ENCODE data around the gene SKOR1. TPM values are rescaled to one million over a fixed set of nuclear protein-coding genes. Genes with fewer than 3 reads are reported as not detected.
A peak's percentile ranks its signal among the peaks of the same experiment; 100 is the strongest.

The SKOR1 gene
- total and polyA plus RNA-seq, 2 of the 8 experiments (the other 6 are each of a cell fraction or from before 2014, with no cell fraction given) = 0.03 to 0.11 TPM

DNA sequence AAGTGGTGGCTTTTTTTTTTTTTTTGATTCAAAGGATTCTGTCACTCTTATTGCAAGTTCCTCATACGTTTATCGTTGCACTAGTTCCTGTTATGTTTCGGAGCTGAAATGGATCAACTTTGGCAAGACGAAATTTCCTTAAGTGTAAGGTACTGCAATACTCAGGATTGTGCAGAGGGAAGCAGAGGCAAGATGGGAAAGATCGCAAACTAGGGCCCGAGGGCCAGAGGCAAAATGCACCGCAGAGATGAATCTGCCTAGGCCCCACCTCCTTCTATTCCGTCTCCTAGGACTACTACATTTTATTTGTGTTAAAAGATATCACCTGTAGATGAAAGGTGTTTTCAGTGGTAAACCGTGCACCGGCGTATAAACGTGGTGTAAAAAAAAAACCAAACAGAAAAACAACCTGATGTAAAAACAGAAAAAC, 14.2 kb downstream of the SKOR1 start:
- Histone ChIP-seq H4K20me1 (replicated peaks in 1 of 2; ENCODE audit: control insufficient read depth in 1 of 2, insufficient read depth in 2 of 2, low read length in 2 of 2) (peaks cover 0 to 1% of the 10 kb centered on the region in 2 experiments), H2BK15ac (ENCODE audit: low read length) (no peak overlapping the region), H2BK120ac (replicated peaks; ENCODE audit: low read depth, low read length) (no peak overlapping the region), H3K4me1 (replicated peaks in 1 of 4; ENCODE audit: control insufficient read depth in 3 of 4, insufficient read depth in 4 of 4, low read length in 3 of 4) (peaks cover 13 to 33% (median 19%) of the 10 kb centered on the region in 4 experiments), H3K36me3 (ENCODE audit: control insufficient read depth in 2 of 4, insufficient read depth in 4 of 4, low read length in 3 of 4) (no peaks in the 10 kb centered on the region), H3K4me2 (ENCODE audit: insufficient read depth in 1 of 2, low read depth in 2 of 2, low read length in 2 of 2) (peak overlapping the region; percentile 87), H4K91ac (replicated peaks; ENCODE audit: insufficient read length, low read length) (no peak overlapping the region), H2BK12ac (ENCODE audit: low read depth, low read length) (no peak overlapping the region), H3K23ac (ENCODE audit: insufficient read length) (no peak overlapping the region), H2BK5ac (ENCODE audit: low read depth, low read length) (no peak overlapping the region), H3K27ac (ENCODE audit: low read depth, low read length) (no peak overlapping the region), H3K79me2 (ENCODE audit: control insufficient read depth in 1 of 2, insufficient read depth in 2 of 2, low read length in 2 of 2) (no peaks in the 10 kb centered on the region), H2BK20ac (ENCODE audit: low read length) (no peak overlapping the region), H3K4me3 (ENCODE audit: extremely low read depth in 1 of 4, insufficient read depth in 2 of 4, low read depth in 3 of 4, low read length in 4 of 4) (peak overlapping the region; percentile 63 to 99 (median 95); a peak in 7 of 8 replicates), H3K27me3 (replicated peaks in 1 of 4; ENCODE audit: control insufficient read depth in 3 of 4, extremely low read depth in 1 of 4, insufficient read depth in 3 of 4, low read length in 3 of 4) (peaks cover 25 to 50% (median 43%) of the 10 kb centered on the region in 4 experiments), H3K4ac (replicated peaks; ENCODE audit: insufficient read length, low read depth, low read length) (no peak overlapping the region), H2AK5ac (ENCODE audit: low read depth, low read length) (no peak overlapping the region), H3K14ac (ENCODE audit: insufficient read length) (no peak overlapping the region), H3K9me3 (ENCODE audit: insufficient read depth in 2 of 2, low read depth in 1 of 2, low read length in 1 of 2) (no peaks in the 10 kb centered on the region), H3K9ac (replicated peaks in 1 of 4; ENCODE audit: extremely low read depth in 1 of 4, low read depth in 3 of 4, low read length in 3 of 4) (no peak overlapping the region), H3K18ac (ENCODE audit: extremely low read depth, low read length) (no peak overlapping the region), H4K8ac (ENCODE audit: extremely low read depth, insufficient read depth, low read length) (no peak overlapping the region), H4K5ac (ENCODE audit: insufficient read length, low read depth, low read length) (no peak overlapping the region), H3K23me2 (ENCODE audit: low read depth, low read length) (peaks cover 22% of the 10 kb centered on the region), H3K56ac (replicated peaks; ENCODE audit: insufficient read length, low read depth, low read length) (no peak overlapping the region), H3K79me1 (ENCODE audit: low read depth, low read length) (no peaks in the 10 kb centered on the region), H2AFZ (ENCODE audit: low read length) (no peak overlapping the region)
- no peak for DNase-seq (ENCODE audit: low read depth in 1 of 2, low spot score in 2 of 2)
- CTCF ChIA-PET (ENCODE audit: partially characterized antibody) = interaction anchor here (0.6 to 1.1 kb wide), 3 partner anchors 17 to 482 kb away, joined by 3 read pairs; no protein-coding TSS in a partner anchor
- WGBS, 2 experiments (ENCODE audit: extremely low coverage in 1 of 2, insufficient coverage in 1 of 2, insufficient read length in 1 of 2, insufficient replicate concordance in 2 of 2, low coverage in 1 of 2, low lambda C conversion rate in 2 of 2, missing lambda C conversion rate in 1 of 2) = 6% methylated on average over 12 of the region's 12 CpGs; no CpG with 5 or more reads in 1 of the 2 experiments
- FAIRE-seq = no peak
- POLR2A ChIA-PET (ENCODE audit: partially characterized antibody) = interaction anchor here (0.6 to 1.3 kb wide), 3 partner anchors 14 to 491 kb away, joined by 3 to 4 read pairs (median 3); partner anchors contain the start of gene SKOR1
- TF ChIP-seq, protein P1, sequence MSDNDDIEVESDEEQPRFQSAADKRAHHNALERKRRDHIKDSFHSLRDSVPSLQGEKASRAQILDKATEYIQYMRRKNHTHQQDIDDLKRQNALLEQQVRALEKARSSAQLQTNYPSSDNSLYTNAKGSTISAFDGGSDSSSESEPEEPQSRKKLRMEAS (IDR thresholded peaks at IDR 0.05) = no peak
- TF ChIP-seq SAP30 (IDR thresholded peaks at IDR 0.05; ENCODE audit: insufficient read depth, insufficient replicate concordance, low read length) (no peak), BRCA1 (IDR thresholded peaks at IDR 0.05; ENCODE audit: low read depth, low read length) (no peak), TAF7 (optimal IDR thresholded peaks at IDR 0.05; ENCODE audit: borderline replicate concordance, low read depth, low read length) (no peak), KDM1A (IDR thresholded peaks at IDR 0.05; ENCODE audit: borderline replicate concordance, low read length) (no peak), HDAC6 (IDR thresholded peaks at IDR 0.05; ENCODE audit: low read depth, low read length) (no peak), EGR1 (IDR thresholded peaks at IDR 0.05; ENCODE audit: borderline replicate concordance, low read depth, low read length) (no peak), TCF12 (IDR thresholded peaks at IDR 0.05; ENCODE audit: low read depth, low read length) (no peak), SP4 (IDR thresholded peaks at IDR 0.05; ENCODE audit: low read length) (no peak), RBBP5 (IDR thresholded peaks at IDR 0.05; ENCODE audit: borderline replicate concordance, low read depth, low read length) (no peak)
- TF ChIP-seq, protein P2, sequence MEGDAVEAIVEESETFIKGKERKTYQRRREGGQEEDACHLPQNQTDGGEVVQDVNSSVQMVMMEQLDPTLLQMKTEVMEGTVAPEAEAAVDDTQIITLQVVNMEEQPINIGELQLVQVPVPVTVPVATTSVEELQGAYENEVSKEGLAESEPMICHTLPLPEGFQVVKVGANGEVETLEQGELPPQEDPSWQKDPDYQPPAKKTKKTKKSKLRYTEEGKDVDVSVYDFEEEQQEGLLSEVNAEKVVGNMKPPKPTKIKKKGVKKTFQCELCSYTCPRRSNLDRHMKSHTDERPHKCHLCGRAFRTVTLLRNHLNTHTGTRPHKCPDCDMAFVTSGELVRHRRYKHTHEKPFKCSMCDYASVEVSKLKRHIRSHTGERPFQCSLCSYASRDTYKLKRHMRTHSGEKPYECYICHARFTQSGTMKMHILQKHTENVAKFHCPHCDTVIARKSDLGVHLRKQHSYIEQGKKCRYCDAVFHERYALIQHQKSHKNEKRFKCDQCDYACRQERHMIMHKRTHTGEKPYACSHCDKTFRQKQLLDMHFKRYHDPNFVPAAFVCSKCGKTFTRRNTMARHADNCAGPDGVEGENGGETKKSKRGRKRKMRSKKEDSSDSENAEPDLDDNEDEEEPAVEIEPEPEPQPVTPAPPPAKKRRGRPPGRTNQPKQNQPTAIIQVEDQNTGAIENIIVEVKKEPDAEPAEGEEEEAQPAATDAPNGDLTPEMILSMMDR (IDR thresholded peaks at IDR 0.05; ENCODE audit: control extremely low read depth in 1 of 3, insufficient read depth in 1 of 3, low read depth in 1 of 3, low read length in 3 of 3) = no peak
